Calu3 (cell line): Measurements from ENCODE around the gene CUTC. TPM values are rescaled to one million over a fixed set of nuclear protein-coding genes. Genes with fewer than 3 reads are reported as not detected.

Experiments
- BruUV-seq: library from RNA; stranded (reverse); fragments of 400-500 nt; replicated peaks from 2 replicates; lab custom pipeline; 2021; lab: Mats Ljungman, UMichigan
- CTCF ChIA-PET: fragments of 300-600 bp; sonication (Branson Sonifier 250); formaldehyde crosslinking; loops from one replicate; lab custom pipeline; 2022; ENCODE audit warnings: antibody characterized with exemption; lab: Charles Lee
- DNase-seq: peaks from one replicate; pipeline ENCODE4 v3.0.0; 2022
- H3K27ac Mint-ChIP-seq: one replicate; pipeline ENCODE4 v1.8.0; 2022; ENCODE audit warnings: mixed read lengths; ENCODE audit not compliant: unreplicated experiment
- H3K27me3 Mint-ChIP-seq: one replicate; pipeline ENCODE4 v1.8.0; 2022; ENCODE audit warnings: mixed read lengths; ENCODE audit not compliant: unreplicated experiment
- H3K36me3 Mint-ChIP-seq: one replicate; pipeline ENCODE4 v1.8.0; 2022; ENCODE audit warnings: mild to moderate bottlenecking, moderate library complexity, mixed read lengths; ENCODE audit not compliant: insufficient read depth, unreplicated experiment
- H3K4me1 Mint-ChIP-seq: one replicate; pipeline ENCODE4 v1.8.0; 2022; ENCODE audit warnings: mild to moderate bottlenecking, low read depth, mixed read lengths; ENCODE audit not compliant: unreplicated experiment
- H3K4me3 Mint-ChIP-seq: one replicate; pipeline ENCODE4 v1.8.0; 2022; ENCODE audit warnings: mild to moderate bottlenecking, low read depth, moderate library complexity, mixed read lengths; ENCODE audit not compliant: unreplicated experiment
- H3K9me3 Mint-ChIP-seq: one replicate; pipeline ENCODE4 v1.8.0; 2022; ENCODE audit warnings: low read depth, mixed read lengths; ENCODE audit not compliant: unreplicated experiment
- intact Hi-C: fragments of 100-400 bp; cut with micrococcal nuclease; formaldehyde crosslinking; loops from one replicate; pipeline ENCODE4 v1.10.0; 2022; ENCODE audit not compliant: unreplicated experiment
- total RNA-seq: library from RNA; stranded (reverse); gene quantifications from 2 replicates; pipeline ENCODE4 v1.2.3, GENCODE V29; 2022
- TF ChIP-seq, protein P1 (sequence below): fragments of 200-600 bp; IDR thresholded peaks from one replicate; pipeline ENCODE4 v1.8.0; 2022; ENCODE audit warnings: antibody characterized with exemption; ENCODE audit not compliant: unreplicated experiment

The CUTC gene
- total RNA-seq, 1 experiment from 2014 or later = 9.3 TPM

DNA sequence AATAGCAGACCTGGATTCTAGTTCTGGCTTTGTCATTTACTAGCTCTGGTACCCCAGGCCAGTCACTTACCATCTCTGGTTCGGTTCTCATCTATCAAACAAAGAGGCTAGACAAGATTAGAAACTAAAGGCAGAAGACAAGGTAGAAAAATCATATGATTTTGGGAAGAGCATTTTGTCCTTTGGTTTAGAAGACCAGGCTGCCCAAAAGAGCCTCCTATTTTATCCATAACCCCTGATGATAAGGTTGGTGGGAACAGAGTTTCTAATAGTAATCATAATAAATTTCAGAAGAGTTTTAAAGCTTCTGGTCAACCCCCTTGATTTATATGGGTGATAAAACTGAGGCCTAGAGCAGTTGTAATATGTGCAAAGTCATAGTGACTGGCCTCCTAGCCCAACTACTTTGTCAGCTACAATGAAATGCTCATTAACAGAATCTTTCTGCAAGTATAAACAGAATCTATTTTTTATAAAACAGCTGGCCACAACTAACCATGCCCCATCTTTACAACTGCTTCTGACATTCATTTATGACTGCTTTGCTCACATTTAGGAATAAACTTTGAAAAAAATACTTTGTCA lies 23.5 kb upstream of the CUTC start:
- no peak for DNase-seq
- TF ChIP-seq, protein P1, sequence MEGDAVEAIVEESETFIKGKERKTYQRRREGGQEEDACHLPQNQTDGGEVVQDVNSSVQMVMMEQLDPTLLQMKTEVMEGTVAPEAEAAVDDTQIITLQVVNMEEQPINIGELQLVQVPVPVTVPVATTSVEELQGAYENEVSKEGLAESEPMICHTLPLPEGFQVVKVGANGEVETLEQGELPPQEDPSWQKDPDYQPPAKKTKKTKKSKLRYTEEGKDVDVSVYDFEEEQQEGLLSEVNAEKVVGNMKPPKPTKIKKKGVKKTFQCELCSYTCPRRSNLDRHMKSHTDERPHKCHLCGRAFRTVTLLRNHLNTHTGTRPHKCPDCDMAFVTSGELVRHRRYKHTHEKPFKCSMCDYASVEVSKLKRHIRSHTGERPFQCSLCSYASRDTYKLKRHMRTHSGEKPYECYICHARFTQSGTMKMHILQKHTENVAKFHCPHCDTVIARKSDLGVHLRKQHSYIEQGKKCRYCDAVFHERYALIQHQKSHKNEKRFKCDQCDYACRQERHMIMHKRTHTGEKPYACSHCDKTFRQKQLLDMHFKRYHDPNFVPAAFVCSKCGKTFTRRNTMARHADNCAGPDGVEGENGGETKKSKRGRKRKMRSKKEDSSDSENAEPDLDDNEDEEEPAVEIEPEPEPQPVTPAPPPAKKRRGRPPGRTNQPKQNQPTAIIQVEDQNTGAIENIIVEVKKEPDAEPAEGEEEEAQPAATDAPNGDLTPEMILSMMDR = no peak
- Mint-ChIP-seq H3K36me3 (peaks cover 18% of the 10 kb centered on the region), H3K9me3 (no peaks in the 10 kb centered on the region), H3K4me3 (no peak overlapping the region), H3K4me1 (no peaks in the 10 kb centered on the region), H3K27me3 (no peaks in the 10 kb centered on the region), H3K27ac (no peak overlapping the region)
- intact Hi-C loops = no loop called here
- CTCF ChIA-PET = interaction anchor here (0.5 kb wide), 1 partner anchor 213 kb away, joined by 7 read pairs; no protein-coding TSS in a partner anchor
- BruUV-seq = no TSS peak

DNA sequence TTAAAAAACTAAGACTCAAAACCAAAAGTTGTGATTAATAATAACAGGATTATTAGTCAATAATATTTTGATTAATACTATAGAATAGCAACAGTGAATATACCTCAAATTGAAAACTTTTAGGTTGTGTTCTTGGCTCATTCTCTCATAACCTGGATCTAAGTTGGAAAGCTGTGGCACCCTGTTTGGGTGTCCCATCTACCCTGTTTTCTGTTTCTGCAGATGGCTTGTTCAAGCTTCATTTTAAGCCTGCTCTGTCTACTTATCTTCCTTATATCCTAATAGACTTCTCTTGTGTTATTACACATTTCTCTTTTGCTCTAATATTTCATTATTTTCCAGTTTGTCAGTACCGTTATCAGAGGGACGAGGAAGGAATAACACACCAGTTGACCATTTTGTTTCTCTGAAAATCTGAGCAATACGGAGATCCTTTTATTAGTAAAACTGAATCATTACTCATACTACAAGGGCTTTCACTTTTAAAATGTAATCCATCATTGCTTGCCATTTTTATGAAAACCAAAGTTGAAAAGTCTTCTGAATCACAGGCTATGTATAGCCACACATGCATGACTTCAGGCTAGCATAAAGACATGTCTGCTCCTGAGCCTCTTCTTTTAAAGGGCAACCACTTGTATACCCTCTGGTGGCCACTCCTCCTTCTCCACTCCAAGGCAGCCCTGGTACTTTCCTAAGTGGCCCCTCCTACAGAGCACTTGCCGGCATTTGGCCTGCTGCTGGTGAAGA lies 22.4 kb upstream of the CUTC start:
- no peak for DNase-seq
- no TSS peak for BruUV-seq
- TF ChIP-seq, protein P1 = no peak
- no peaks in the 10 kb centered on the region for H3K4me1 Mint-ChIP-seq
- no peaks in the 10 kb centered on the region for H3K9me3 Mint-ChIP-seq
- no peaks in the 10 kb centered on the region for H3K27me3 Mint-ChIP-seq
- CTCF ChIA-PET = interaction anchor here (0.5 kb wide), 1 partner anchor 288 kb away, joined by 4 read pairs; no protein-coding TSS in a partner anchor
- H3K27ac Mint-ChIP-seq = no peak overlapping the region
- intact Hi-C loops = loop anchor here (2.0 to 5.0 kb wide), 2 partner anchors 272 to 317 kb away; no protein-coding TSS in a partner anchor
- H3K4me3 Mint-ChIP-seq = no peak overlapping the region
- H3K36me3 Mint-ChIP-seq = peaks cover 13% of the 10 kb centered on the region

DNA sequence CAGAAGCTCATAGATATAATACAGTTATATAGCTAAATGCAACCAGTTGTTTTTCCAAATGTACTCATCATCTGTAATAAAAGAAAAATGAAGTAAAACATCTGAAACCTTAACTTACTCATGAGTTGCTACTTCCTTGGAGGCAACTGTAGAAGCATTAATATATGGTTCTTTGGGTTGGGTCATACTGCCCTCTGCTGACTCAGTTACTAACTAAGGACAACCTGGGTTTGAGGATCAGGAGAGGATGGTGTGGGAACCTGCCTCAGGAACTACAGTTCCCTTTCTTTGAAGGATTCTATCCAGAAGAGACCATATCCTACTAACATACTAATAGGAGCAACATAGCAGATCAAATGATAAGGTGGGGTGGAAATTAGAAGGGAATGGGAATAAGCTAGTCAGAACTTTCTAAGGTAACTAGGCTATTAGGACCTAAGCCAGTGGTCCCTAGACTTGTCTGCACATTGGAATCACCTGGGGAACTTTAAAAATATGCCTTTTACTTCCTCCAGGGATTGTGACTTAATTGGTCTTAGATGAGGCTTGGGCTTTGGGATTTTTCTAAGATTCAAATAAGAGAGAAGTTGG lies 20.8 kb upstream of the CUTC start:
- intact Hi-C loops = loop anchor here (1.0 to 5.0 kb wide), 4 partner anchors 81 to 318 kb away; no protein-coding TSS in a partner anchor
- no peaks in the 10 kb centered on the region for H3K4me1 Mint-ChIP-seq
- H3K27ac Mint-ChIP-seq = no peak overlapping the region
- no peaks in the 10 kb centered on the region for H3K9me3 Mint-ChIP-seq
- no peaks in the 10 kb centered on the region for H3K27me3 Mint-ChIP-seq
- H3K4me3 Mint-ChIP-seq = no peak overlapping the region
- DNase-seq = peak; percentile 14
- peaks cover 17% of the 10 kb centered on the region for H3K36me3 Mint-ChIP-seq
- CTCF ChIA-PET = interaction anchor here (1.2 kb wide), 1 partner anchor 21 kb away, joined by 3 read pairs; the partner anchor contains the start of genes COX15 and CUTC
- no TSS peak for BruUV-seq
- TF ChIP-seq, protein P1 = no peak

DNA sequence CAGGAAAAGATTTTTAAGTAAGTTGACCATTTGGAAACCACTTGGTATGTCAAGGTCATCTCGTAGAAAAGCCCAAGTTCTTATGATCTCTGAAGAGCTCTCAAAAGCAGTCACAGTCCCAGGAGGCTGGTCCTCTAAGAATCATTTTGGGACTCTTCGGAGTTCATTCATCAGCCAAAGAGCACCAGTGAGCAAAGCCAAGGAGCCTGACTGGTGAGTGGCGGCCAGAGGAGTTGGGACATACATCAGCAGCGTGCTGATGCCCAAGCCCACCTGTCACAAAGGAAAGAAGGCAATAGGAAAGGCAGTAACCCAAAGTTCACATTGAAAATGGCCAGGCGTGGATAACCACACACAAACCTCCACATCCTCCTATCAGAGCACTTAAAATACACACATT lies 17.6 kb upstream of the CUTC start:
- H3K27me3 Mint-ChIP-seq = no peaks in the 10 kb centered on the region
- no peaks in the 10 kb centered on the region for H3K4me1 Mint-ChIP-seq
- TF ChIP-seq, protein P1 = no peak
- DNase-seq = no peak
- BruUV-seq = no TSS peak
- no peak overlapping the region for H3K27ac Mint-ChIP-seq
- H3K36me3 Mint-ChIP-seq = peaks cover 18% of the 10 kb centered on the region
- no peaks in the 10 kb centered on the region for H3K9me3 Mint-ChIP-seq
- intact Hi-C loops = loop anchor here (5.0 kb wide), 1 partner anchor 277 kb away; no protein-coding TSS in a partner anchor
- CTCF ChIA-PET = interaction anchor here (0.7 kb wide), 1 partner anchor 87 kb away, joined by 3 read pairs; no protein-coding TSS in a partner anchor
- H3K4me3 Mint-ChIP-seq = no peak overlapping the region
